Right lobe of liver (tissue), 6 donors: ENCODE data around the gene AQP3. TPM values are rescaled to one million over a fixed set of nuclear protein-coding genes. Genes with fewer than 3 reads are reported as not detected.
"Not testable (repeated sequence)": the region's sequence is repeated elsewhere in the genome, so short reads cannot be mapped to it uniquely, and the experiment has no call there.

ENCODE experiments used
- ATAC-seq, 4 donors: fragments of 200-7000 bp; cut with Tn5 transposase; one replicate each; pipeline ENCODE4 v1.9.1; 2020; ENCODE audit warnings: mild to moderate bottlenecking in 4 of 4, moderate library complexity in 4 of 4
- DNase-seq, 3 donors: peaks; one replicate each; pipeline ENCODE4 v3.0.0-alpha.2; 2020
- H3K27ac ChIP-seq, 3 donors: fragments of 200-600 bp; one replicate each; pipeline ENCODE4 v1.8.0; 2022
- H3K27me3 ChIP-seq, 2 donors: fragments of 200-600 bp; one replicate each; pipeline ENCODE4 v1.8.0; 2022
- H3K36me3 ChIP-seq, 4 donors: fragments of 200-600 bp; sonication (generic) in 1 of 4; one replicate each; pipeline versions ENCODE4 v1.5.1 to v1.8.0; 2017 to 2022; ENCODE audit warnings: control low read depth in 1 of 4
- H3K4me1 ChIP-seq, 4 donors: fragments of 200-600 bp; sonication (generic) in 1 of 4; one replicate each; pipeline versions ENCODE4 v1.5.1 to v1.8.0; 2017 to 2022; ENCODE audit warnings: control low read depth in 1 of 4
- H3K4me3 ChIP-seq, 3 donors: fragments of 200-600 bp; one replicate each; pipeline ENCODE4 v1.8.0; 2022
- H3K9me3 ChIP-seq, 4 donors: fragments of 200-600 bp; sonication (generic) in 1 of 4; one replicate each; pipeline versions ENCODE4 v1.5.1 to v1.8.0; 2017 to 2022; ENCODE audit warnings: control low read depth in 1 of 4
- POLR2A ChIP-seq: fragments of 450-650 bp; IDR thresholded peaks from one replicate; pipeline ENCODE4 v1.6.1; 2017; ENCODE audit warnings: antibody characterized with exemption, mild to moderate bottlenecking
- WGBS: methylation state at CpG from one replicate; pipeline ENCODE4 v1.1.6; 2018; ENCODE audit warnings: low coverage, low lambda C conversion rate; ENCODE audit not compliant: insufficient coverage; ENCODE audit errors: missing lambda C conversion rate; 5-methylcytosine and 5-hydroxymethylcytosine counted together
- intact Hi-C, 2 donors: fragments of 100-400 bp; cut with DNase I; formaldehyde crosslinking; loops; one replicate each; pipeline versions ENCODE4 v1.11.2 to v1.14.1; 2022
- long read RNA-seq: library from polyadenylated mRNA; unstranded; transcript quantifications from one replicate; pipeline ENCODE4 v2.0.0, GENCODE V29; 2019
- total RNA-seq, 6 experiments: library from RNA; depleted of rRNA in 2 of 6; stranded (reverse); fragments of >200 nt in 2 of 6; fragmentation: NEBNext Ultra II Directional in 3 of 6; extraction: Animal tissue kit (Norgen Biotek cat#: 25700) in 3 of 6; gene quantifications; one replicate each; pipeline versions ENCODE4 v1.1.0 to v1.2.4, GENCODE V29; 2016 to 2023
- TF ChIP-seq, protein P1 (sequence below), 4 donors: fragments of 200-600 bp in 3 of 4; fragments of 450-650 bp in 1 of 4; IDR thresholded peaks; one replicate each; pipeline versions ENCODE4 v1.5.1 to v1.8.0; 2016 to 2022; ENCODE audit warnings: antibody characterized with exemption in 4 of 4, mild to moderate bottlenecking in 2 of 4
- donor health status: DM: no; HTN: yes; CAD: no.
- donor health status: DM: no; HTN: no; CAD: no.
- donor health status: DM: no; HTN: no; CAD: no.
- donor health status: DM: no; HTN: yes; CAD: no.
- donor health status: DM: no; HTN: yes; CAD: no.

AQP3 gene
- total RNA-seq = 100 to 1,000 TPM in 3 of 6 experiments, 10 to 100 TPM in 3; 49.7 to 158 (median 109) TPM
- long read RNA-seq, transcript AQP3-201 (6 exons, 1,871 nt) = major isoform, 15 of 16 reads
- long read RNA-seq, partial matches to known transcripts = 0 of 16 reads
- long read RNA-seq, other reads (novel, unspliced or antisense) = 1 of 16 reads

- no peaks in the 10 kb centered on the region for H3K9me3 ChIP-seq
- peak within 1 kb of the TSS; percentile 79 to 93 (median 89) for H3K27ac ChIP-seq
- DNase-seq (peak; percentile 89 to 94 (median 91)), ATAC-seq (peak; percentile 76 to 86 (median 82))
- TF ChIP-seq POLR2A = peak; percentile 80
- TF ChIP-seq, protein P1, sequence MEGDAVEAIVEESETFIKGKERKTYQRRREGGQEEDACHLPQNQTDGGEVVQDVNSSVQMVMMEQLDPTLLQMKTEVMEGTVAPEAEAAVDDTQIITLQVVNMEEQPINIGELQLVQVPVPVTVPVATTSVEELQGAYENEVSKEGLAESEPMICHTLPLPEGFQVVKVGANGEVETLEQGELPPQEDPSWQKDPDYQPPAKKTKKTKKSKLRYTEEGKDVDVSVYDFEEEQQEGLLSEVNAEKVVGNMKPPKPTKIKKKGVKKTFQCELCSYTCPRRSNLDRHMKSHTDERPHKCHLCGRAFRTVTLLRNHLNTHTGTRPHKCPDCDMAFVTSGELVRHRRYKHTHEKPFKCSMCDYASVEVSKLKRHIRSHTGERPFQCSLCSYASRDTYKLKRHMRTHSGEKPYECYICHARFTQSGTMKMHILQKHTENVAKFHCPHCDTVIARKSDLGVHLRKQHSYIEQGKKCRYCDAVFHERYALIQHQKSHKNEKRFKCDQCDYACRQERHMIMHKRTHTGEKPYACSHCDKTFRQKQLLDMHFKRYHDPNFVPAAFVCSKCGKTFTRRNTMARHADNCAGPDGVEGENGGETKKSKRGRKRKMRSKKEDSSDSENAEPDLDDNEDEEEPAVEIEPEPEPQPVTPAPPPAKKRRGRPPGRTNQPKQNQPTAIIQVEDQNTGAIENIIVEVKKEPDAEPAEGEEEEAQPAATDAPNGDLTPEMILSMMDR (IDR thresholded peaks at IDR 0.05) = peak; percentile 28 to 38 (median 36)
- peaks cover 0 to 22% (median 4%) of the 10 kb centered on the region in 4 donors for H3K36me3 ChIP-seq
- intact Hi-C loops = no loop called here
- no peaks in the 10 kb centered on the region for H3K27me3 ChIP-seq
- 0% methylated on average over 10 of the region's 50 CpGs for WGBS
- H3K4me1 ChIP-seq = peaks cover 0 to 42% (median 8%) of the 10 kb centered on the region in 4 donors
- H3K4me3 ChIP-seq = peak within 1 kb of the TSS; percentile 68 to 73 (median 73)
Observed at GRCh38 chr9:33446946-33447798, at the start of gene AQP3. TSS of gene AQP3 (minus strand) at chr9:33447593. CDS start at chr9:33447530, 63 bp downstream.

DNA sequence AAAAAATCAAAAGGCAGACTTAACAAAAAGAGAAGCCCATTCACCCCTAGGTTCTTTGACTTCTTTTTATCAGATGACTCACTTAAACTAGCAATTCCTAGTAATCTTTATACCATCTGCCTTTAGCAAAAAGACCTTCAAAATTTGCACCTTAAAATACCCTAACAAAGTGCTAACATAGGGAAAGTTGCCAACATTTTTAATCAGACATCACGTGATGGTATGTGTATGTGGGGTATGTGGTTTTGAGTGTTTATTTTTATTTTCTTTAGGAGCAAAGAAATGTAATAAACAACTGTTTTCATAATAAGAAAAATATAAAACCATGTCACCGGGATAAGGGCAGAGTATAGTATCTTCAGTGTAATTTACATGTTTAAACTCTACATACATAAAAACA, 46.4 kb upstream of the AQP3 start:
- H3K4me3 ChIP-seq, H3K27me3 ChIP-seq, H3K27ac ChIP-seq, H3K9me3 ChIP-seq, H3K4me1 ChIP-seq, H3K36me3 ChIP-seq, DNase-seq, intact Hi-C loops, ATAC-seq: not testable (repeated sequence)
- 42% methylated on average over 2 of the region's 2 CpGs for WGBS

DNA sequence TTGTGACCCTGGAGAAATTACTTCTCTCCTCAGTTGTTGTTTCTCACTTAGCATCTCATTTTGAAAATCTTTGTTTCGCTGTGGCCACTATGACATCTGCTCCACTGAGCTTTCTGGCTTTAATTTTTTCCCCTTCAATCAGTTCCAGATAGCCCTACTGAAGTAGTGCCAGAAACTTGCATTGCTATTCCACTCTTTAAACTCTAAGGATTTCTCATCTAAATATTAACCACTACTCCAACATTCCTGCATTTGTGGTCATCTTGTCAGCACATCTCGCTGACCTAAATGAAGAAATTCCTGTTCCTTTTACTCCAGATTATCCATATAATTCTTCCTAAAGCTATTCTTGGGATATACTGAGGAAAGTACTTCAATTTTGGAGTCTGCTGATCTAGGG, 41.7 kb upstream of the AQP3 start:
- H3K27me3 ChIP-seq = no peaks in the 10 kb centered on the region
- 68% methylated on average over 2 of the region's 2 CpGs for WGBS
- intact Hi-C loops = no loop called here
- no peaks in the 10 kb centered on the region for H3K9me3 ChIP-seq
- no peak for ATAC-seq
- H3K4me1 ChIP-seq = no peaks in the 10 kb centered on the region
- TF ChIP-seq POLR2A = no peak
- TF ChIP-seq, protein P1 (IDR thresholded peaks at IDR 0.05) = no peak
- no peak for DNase-seq
- H3K4me3 ChIP-seq = no peak overlapping the region
- H3K27ac ChIP-seq = no peak overlapping the region
- H3K36me3 ChIP-seq = no peaks in the 10 kb centered on the region

GRCh38 chr9:33485312-33485711, 37.9 kb upstream of the AQP3 start:
- DNase-seq, H3K9me3 ChIP-seq, H3K36me3 ChIP-seq, H3K27me3 ChIP-seq, H3K4me3 ChIP-seq, intact Hi-C loops, H3K4me1 ChIP-seq, H3K27ac ChIP-seq, ATAC-seq: not testable (repeated sequence)

DNA sequence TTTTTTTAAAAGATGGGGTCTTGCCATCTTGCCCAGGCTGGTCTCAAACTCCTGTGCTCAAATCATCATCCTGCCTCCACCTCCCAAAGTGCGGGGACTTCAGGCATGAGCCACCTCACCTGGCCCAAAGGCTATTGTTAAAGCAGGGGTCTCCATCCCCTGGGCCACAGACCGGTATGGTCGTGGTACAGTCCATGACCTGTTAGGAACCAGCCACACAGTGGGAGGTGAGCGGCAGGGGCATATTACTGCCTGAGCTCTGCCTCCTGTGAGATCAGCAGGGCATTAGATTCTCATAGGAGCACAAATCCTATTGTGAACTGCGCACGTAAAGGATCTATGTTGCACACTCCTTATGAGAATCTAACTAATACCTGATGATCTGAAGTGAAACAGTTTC, 33.6 kb upstream of the AQP3 start:
- Histone ChIP-seq H3K9me3 (no peaks in the 10 kb centered on the region), H3K4me3 (no peak overlapping the region), H3K36me3 (no peaks in the 10 kb centered on the region), H3K27ac (no peak overlapping the region), H3K4me1 (no peaks in the 10 kb centered on the region), H3K27me3 (no peaks in the 10 kb centered on the region)
- DNase-seq (no peak), ATAC-seq (no peak)
- TF ChIP-seq, protein P1 (IDR thresholded peaks at IDR 0.05) = no peak
- no peak for TF ChIP-seq POLR2A
- intact Hi-C loops = no loop called here
- WGBS = 90% methylated on average over 3 of the region's 6 CpGs
